NCI-H524 (cell line): ENCODE data around the gene PCSK7.
"Not testable (repeated sequence)": the region's sequence is repeated elsewhere in the genome, so short reads cannot be mapped to it uniquely, and the experiment has no call there.

Source experiments
- DNase-seq, 2 experiments: peaks; one replicate each; lab custom pipeline; 2025; lab: John Stamatoyannopoulos, UW

PCSK7 gene

GRCh38 chr11:117217141-117218084, 14.5 kb downstream of the PCSK7 start:
- DNase-seq, result no peak

DNA sequence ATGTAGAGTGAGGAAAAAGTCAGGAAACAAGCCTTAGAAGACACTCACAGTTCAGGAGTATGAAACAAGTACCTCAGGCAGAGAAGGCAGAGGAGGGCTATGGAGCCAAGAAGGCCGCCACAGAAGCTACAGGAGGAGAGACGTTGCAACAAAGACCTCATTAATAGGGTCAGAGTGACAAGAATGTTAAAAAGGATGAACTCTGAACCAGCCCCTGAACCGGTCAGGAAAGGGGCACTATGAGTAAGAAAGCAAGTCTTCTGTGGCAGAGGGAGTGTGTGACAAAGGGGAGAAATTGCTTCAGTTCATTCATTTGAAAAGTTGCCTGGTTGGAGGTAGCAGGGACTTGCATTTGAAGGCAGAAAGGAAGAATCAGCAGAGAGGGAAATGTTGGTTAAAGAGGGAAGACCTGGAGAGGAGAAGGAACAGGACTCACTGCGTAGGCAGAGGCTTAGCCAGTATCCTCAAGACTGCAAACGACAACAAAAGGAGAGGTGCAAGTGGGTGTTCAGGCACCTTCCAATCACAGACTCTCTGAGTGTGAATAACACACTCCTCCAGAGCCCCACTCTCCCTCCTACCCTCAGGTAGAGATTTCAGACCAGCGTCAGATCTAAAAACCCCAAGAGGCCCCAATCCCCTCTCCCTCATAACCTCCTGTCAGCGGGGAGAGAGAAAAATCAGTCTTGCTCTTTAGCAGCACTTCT, 17.3 kb downstream of the PCSK7 start:
- no peak for DNase-seq

- DNase-seq, result no peak
Observed at GRCh38 chr11:117212697-117213355, 19.0 kb downstream of the PCSK7 start.

- no peak for DNase-seq
Observed at GRCh38 chr11:117210620-117211019, 21.3 kb downstream of the PCSK7 start.

GRCh38 chr11:117209351-117210125, 22.3 kb downstream of the PCSK7 start:
- DNase-seq, result not testable (repeated sequence)

DNA sequence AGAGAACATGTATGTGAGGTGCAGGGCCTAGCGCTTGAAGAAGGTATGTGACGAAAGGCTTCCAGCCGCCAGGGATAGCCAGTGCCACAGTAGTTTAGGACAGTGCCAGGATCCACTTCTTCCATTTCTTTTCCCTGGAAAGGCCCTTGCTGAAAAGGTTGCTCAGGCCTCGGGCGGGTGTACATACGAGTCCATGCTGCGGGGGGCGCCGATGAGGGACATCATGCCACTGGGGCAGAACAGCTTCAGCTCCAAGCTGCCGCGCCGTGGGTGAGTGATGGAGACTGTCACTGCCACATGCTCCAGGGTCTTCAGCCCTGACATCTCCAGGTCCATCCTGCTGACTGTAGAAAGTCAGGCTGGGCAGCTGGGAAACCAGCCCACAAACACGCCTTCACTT, 23.2 kb downstream of the PCSK7 start:
- DNase-seq, result not testable (repeated sequence)

GRCh38 chr11:117207481-117207880, 24.4 kb downstream of the PCSK7 start:
- DNase-seq, result not testable (repeated sequence)

DNA sequence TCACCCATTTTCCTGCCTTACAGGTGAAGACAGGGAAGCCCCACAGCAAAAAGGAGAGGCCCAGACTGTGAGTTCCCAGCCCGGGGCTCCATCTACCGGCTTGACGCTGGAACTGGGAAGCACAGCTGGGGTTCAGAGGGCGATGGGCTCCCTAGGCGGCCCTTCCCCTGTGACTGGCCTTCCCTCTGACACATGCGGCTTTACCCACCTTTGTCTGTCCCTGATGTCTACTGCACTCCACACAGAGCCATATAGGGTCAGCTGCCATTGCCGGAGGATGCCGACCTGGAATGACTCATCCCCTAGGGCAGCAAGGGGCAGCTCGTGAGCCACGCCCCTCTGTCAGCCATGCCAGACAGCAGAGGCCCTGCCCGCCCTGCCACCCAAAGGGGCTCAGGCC, 25.0 kb downstream of the PCSK7 start:
- DNase-seq, result not testable (repeated sequence)

- DNase-seq, result not testable (repeated sequence)
Observed at GRCh38 chr11:117206111-117206510, 25.8 kb downstream of the PCSK7 start.

DNA sequence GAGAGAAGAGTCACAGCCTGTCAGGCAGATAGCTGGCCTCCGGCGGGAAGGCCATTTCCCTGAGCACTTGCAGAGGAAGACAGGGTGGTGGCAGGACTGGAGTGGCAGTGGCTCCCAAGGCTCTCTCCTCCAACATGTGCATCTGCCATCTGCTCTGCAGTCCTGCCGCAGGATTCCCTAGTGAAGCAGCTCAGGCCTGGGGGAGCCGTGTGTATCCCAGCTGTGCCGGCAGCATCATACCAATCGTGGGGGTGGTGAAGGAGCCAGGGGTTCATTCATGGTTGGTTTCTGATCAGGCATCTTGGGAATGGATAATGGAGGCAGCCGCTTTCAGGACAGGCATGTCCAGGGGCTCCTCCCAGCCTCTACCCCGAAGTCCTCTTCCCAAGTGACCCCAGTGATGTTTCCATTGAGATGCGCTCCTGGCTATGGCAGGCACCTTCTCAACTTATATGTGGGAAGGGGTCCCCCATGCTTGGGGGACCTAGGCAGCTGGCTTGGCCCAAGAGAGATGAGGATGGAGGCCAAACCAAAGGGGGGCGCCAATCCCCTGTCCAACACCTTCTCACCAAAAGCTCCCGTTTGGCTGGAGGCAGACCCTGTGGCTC, 26.6 kb downstream of the PCSK7 start:
- peak in 1 of 2 experiments; percentile 64 for DNase-seq

- no peak for DNase-seq
Observed at GRCh38 chr11:117204283-117205080, 27.4 kb downstream of the PCSK7 start.

GRCh38 chr11:117203069-117203407, 28.8 kb downstream of the PCSK7 start:
- no peak for DNase-seq

- DNase-seq, result no peak
Observed at GRCh38 chr11:117202386-117203068, 29.3 kb downstream of the PCSK7 start.

DNA sequence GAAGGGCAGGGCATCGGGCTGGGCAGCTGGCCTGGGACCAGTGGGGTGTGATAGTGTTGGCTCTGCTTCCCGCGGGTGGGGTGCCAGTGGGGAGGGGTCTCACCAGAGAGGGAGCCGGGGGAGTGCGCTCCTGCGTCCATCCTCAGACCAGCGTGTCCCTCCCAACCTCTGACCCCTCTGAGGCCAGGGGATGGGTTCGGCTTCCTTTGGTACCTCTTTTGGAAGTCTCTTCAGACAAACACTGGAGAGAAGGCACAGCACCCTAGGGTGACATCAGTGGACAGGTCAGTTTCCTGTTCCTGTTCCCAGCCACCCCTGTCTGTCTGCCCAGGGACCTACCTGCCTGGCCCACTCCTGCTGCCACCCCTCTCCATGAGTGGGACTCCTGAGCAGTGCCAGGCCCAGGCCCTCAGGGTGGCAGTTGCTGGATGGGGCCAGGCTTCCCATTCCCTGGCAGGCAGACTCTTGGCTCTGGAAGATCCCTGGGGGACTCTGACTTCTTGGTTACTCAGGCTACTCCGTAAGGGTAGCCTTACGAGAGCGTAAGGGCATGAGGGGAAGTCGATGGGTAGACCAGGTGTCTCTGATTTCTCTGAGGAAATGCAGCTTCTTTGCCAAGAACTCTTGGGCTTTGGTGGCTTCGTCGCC, 30.1 kb downstream of the PCSK7 start:
- DNase-seq, result no peak

- DNase-seq, result no peak
Observed at GRCh38 chr11:117200813-117201657, 30.8 kb downstream of the PCSK7 start.

GRCh38 chr11:117199916-117200812, 31.7 kb downstream of the PCSK7 start:
- DNase-seq, result no peak
